ENCODE measurements around the gene TM7SF2.

Gene TM7SF2

GRCh38 chr11:65111744-65112545 is at the start of gene TM7SF2:
TSS of gene TM7SF2 (plus strand) at chr11:65111872. CDS start at chr11:65112016, 144 bp downstream.
- DNase-seq, result peak; percentile 99

DNA sequence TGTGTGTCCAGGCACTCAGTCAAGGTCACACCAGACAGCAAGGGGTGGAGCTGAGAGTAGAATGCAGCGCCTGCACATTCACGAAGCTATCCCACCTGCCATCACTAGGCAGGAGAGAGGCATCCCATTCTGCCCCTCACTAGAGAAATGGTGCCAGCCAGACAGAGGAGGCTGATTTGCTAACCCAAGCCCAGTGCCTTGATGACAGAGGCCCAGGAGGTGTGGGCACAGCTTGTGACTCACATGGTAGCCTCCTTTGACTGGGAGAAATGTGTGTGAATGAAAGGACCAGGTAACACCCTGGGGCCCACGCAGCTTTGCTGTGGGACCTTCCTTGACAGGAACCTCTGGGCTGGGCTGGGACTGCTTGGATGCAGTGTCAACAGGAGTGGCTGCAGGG is 48.1 kb upstream of the TM7SF2 start:
- no peak for DNase-seq

- DNase-seq, result no peak
These were observed 46.8 kb upstream of the TM7SF2 start for GRCh38 chr11:65064847-65065240.

DNA sequence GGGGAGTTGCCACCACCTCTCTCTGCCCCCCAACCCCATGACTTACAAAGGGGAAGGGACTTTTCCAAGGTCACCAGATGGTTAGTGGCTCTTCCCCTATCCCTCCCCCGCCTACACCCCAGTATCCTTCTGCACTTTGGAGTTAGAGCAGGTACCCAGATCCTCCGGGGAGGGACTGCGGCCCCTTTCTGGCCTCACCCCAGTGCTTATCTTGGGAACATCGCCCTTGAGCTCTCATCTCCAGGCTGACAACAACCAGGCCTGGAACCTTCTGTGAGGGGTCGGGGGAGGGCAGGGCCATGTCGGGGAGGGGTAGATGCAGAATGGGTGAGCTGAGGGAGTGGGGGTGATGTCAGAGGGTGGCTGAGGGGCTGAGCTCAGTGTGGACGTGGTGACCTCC is 45.8 kb upstream of the TM7SF2 start:
- DNase-seq, result no peak

GRCh38 chr11:65066315-65066714 is 45.4 kb upstream of the TM7SF2 start:
- no peak for DNase-seq

DNA sequence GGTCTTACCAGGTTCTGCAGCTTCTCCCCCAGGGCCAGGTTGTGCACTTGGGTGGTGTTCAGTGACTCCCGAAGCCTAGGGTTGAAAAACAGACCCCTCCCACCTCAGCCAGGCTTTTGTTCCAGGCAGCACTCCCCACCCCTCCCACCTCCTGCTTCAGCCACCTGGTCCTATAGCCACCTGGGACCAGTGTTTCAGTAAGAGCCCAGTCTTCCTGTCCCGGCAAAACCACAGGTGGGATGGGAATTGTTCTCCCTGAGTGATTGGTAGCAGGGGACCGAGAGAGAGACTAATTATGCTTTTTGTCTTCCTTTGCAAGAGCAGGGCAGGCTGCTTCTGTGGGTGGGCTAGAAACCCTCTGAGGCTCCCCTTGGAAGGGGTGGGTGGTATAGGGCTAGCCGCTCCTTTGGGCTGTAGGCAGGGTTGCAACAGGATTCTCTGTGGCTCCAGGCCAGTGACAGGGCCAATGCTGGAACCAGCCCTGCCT is 44.8 kb upstream of the TM7SF2 start:
- no peak for DNase-seq

GRCh38 chr11:65067446-65067845 is 44.2 kb upstream of the TM7SF2 start:
- no peak for DNase-seq

GRCh38 chr11:65069217-65069616 is 42.5 kb upstream of the TM7SF2 start:
- DNase-seq, result peak; percentile 41

DNA sequence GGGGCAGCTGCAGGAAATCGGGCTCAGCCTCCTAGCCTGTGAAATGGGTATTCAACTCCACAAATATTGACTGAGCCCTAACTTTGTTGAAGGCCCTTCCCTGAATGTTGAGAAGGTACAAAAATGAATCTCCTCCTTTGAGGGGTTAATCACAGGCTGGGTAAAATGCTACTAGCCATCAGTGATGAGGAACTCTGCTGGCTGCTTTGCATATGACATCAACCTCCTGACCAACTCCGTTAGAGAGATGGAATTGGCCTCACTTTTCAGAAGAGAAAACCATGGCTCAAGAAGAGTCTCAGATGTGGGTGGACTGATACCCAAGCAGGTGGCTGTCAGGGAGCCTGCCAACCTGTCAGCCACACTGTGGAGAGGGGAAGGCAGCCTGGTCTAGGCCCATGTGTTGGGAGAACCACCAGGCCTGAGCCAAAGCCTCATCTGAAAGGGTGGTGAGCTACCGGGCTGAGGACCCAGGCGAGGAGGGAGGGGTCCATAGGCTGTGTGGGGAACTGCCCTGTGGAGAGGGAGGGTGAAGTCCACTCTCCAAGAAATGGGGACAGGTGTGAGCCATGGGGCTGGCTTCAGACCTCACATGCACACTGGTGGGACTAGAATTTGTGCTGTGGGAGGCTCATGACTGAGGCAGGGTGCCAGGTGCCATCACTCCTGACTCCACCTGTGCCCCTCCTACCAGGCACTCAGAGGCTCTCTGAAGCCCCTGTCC is 39.6 kb upstream of the TM7SF2 start:
- DNase-seq, result peak; percentile 18

- no peak for DNase-seq
These were observed 39.1 kb upstream of the TM7SF2 start for GRCh38 chr11:65072631-65072966.

DNA sequence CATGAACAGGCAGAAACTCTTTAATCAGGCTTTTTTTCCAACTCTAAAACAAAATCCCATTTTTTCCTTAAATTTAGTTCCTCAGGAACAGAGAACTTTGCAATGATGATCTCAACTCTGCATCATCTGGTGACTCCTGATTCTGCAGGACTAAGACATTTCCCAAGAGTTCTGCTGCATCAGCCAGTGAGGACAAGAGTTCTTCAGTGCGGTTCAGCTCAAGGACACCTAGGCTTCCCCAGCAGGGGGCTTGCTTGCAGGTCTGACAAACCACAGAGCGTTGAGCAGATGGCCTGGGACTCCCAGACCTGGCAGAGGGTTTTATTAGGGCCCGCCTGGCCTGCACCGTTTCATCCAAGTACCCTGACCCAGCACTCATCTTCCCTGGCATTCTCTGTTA is 34.2 kb upstream of the TM7SF2 start:
- peak; percentile 21 for DNase-seq

DNA sequence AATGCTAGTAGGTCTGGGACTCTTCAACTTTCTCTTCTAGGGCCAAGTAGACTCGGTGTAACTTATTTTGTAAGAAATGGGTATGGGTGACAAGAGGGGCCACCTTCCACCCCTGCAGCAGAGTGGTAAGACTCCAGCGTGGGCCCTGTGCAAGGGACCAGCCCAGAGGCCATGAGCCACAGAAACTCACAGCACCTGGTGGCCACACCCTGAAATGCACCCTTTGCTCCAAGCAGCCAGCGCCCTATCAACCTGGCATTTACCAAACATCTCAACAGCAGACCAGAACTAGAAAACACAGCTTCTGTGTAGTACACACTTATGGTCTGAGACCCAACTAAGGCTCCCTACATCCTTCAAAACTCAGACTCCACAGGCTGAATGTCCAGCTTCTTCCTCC is 33.5 kb upstream of the TM7SF2 start:
- peak; percentile 80 for DNase-seq

GRCh38 chr11:65078786-65079342 is 32.8 kb upstream of the TM7SF2 start:
- no peak for DNase-seq

DNA sequence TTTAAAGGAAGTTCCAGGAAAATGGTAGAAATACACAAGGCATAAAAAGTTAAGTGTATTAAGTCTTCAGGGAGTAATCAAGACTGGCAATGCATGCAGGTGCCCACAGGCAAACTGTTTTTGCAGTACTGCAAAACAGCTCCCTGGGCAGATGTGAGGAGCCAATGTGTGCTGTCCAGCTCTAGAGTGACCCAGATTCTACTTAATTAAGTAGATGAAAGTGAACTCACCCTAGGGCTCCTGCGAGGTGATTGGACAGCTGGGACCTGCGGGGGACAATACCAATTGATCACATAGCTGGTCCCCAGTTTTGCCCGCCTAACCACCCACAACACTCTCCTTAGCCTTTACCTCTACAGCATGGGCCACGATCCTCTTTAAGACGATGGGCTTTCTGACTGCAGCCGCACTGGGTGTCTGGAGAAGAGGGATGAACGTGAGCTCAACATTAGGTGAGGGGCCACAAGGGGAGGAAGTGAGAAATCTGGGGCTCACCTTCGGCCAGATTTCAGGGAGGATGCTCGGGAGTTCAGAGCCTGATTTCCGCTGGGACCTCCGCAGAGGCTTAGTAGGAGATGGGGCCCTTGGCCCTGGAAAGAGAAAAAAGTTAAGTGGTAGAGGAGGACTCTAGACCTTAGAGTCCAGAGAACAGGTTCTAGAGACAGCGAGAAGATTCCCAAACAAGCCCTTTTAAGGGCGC is 28.4 kb upstream of the TM7SF2 start:
- peak; percentile 23 for DNase-seq

DNA sequence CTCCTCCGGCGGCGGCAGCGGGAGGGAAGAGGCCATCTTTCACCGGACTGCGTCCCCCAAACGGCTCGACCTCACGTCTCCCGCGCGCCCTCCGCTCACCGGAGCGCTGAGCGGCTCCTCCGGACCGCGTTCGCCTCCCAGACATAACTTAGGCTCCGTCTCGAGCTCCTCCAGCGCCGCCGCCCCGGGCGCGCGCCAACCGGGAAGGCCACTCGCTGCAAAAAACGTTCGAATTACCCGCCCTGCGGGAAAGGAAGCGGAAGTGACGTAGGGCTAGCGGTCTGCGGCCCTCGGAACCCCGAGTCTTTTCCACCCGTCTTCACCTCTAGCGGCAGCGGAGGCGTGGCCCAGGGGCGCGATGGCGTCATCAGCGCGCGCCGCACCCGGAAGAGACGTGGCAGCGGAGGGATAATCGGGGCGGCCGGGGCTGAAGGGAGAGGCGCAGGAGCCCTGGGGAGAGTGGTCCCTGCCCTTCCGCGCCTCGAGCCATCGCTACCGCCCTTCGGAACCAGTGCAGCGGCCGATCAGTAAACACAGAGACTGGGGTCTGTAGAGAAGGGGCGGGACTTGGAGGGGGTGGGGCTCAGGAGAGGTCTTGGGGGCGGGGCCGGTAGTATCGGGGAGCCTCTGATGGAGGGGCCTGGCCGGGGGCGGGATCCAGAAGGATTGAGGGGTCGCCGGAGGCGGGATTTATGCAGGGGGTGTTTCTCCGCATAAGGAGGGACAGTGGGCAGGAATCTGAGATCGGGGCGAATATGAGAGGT is 27.7 kb upstream of the TM7SF2 start, which contains the start of the genes CDCA5 and ZFPL1:
Gene CDCA5, minus strand, starts transcription at position 207 of the 764 bp plus-strand sequence. Its CDS starts 62 bp downstream, at position 145.
Gene ZFPL1, plus strand, starts transcription at position 389 of the 764 bp plus-strand sequence. CDS start 477 bp downstream, outside the sequence.
- DNase-seq, result peak; percentile 98

DNA sequence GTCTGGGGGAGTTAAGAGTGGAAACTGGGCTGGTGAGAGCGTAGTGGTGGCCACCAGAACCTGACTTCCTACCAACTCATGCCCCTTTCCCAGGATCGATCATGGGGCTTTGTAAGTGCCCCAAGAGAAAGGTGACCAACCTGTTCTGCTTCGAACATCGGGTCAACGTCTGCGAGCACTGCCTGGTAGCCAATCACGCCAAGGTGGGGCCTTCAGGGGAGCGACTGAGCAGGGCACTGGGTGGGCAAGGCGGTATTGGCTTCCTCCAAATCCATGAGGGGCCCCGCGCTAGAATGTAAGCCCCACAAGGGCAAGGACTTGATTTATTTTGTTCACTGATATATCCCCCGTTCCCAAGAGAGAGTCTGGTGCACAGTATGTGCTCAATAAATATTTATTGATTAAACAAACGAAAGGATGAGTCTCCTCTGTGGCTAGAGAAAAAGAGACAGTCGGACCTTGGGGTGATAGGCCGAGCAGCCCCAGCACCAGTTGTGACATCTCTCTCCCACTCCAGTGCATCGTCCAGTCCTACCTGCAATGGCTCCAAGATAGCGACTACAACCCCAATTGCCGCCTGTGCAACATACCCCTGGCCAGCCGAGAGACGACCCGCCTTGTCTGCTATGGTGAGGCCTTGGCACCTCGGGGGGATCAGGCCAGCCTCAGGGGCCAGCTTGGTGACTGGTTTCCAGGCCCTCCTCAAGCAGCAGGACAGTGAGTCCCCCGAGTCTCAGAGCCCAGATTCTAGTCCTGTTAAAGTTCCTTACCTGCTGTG is 26.9 kb upstream of the TM7SF2 start:
- DNase-seq, result no peak

DNA sequence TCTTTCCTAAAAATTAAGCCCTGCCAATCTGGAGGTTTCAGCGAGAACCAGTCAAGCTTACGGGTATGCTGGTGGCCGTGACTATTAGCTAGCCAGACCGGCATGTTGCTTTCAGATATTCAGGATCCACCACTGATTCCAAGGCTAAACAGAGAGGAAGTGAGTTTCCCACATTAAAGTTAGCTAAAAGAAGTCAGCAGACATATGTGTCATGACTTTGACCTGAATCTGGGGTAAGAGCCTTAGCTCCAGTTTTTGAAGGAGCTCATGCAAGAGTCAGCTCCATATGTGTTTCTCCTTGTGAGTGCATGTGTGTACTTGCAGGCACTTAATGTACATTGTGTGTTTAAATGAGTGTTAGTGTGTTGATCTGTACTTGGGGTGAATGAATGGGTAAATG is 26.2 kb upstream of the TM7SF2 start:
- DNase-seq, result no peak

- no peak for DNase-seq
These were observed 24.9 kb upstream of the TM7SF2 start for GRCh38 chr11:65086809-65087208.

- DNase-seq, result no peak
These were observed 24.5 kb upstream of the TM7SF2 start for GRCh38 chr11:65087216-65087615.

DNA sequence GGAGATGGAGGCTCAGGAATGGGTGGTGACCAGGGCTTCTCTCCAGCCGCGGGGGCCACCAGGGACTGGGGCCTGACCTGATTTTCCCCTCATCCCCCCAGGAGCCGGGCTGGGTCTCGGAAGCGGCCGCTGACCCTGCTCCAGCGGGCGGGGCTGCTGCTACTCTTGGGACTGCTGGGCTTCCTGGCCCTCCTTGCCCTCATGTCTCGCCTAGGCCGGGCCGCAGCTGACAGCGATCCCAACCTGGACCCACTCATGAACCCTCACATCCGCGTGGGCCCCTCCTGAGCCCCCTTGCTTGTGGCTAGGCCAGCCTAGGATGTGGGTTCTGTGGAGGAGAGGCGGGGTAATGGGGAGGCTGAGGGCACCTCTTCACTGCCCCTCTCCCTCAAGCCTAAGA is 23.8 kb upstream of the TM7SF2 start:
- no peak for DNase-seq

GRCh38 chr11:65089621-65090020 is 22.1 kb upstream of the TM7SF2 start:
- no peak for DNase-seq

Measured in hematopoietic multipotent progenitor cell treated with erythropoietin and hydrocortisone succinate and interleukin-3 and kit ligand, for 4 days (in vitro differentiated cells).